Middle frontal gyrus (tissue), 1 donor: ENCODE data around the gene ATP2B3.
A peak's percentile ranks its signal among the peaks of the same experiment; 100 is the strongest.
"Not testable (repeated sequence)": the region's sequence is repeated elsewhere in the genome, so short reads cannot be mapped to it uniquely, and the experiment has no call there.

Source experiments
- DNase-seq: peaks from one replicate; pipeline ENCODE4 v3.0.0-alpha.2; 2015; ENCODE audit warnings: low spot score; ENCODE audit errors: extremely low spot score

ATP2B3 gene

DNA sequence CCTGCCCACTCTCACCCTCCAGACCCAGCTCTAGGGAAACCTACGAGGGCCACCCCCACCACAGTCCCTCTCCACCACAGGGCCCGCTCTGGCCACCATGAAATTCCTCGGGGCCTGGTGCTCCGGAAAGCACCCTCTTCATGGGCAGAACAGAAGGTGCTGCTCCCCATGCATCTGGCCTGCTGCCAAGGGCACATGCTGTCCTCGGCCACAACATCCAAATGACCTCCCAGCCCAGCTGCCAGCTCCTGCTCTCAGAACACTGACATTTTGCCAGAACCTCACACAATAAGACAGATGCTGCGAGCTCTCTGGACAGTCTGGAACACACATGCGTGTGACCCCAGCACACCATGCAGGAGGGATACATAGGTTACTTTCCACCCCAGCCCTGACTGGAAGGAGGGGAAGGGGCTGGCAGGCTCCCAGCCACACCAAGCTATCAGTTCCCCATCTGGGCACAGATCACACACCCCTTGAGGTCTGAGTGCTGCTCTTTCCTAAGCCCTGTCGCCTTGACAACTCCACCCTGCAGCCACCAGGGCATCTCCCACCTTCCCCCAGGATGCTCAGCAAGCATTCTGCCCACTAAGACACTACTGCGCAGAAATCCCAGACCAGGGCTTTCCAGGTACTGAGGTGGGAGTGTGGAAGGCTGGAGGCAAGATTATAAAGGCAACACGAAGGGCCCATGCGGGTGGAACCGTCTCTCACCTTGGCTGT is 75.7 kb downstream of the ATP2B3 start:
- peak; percentile 4 for DNase-seq

- no peak for DNase-seq
Observed at GRCh38 chrX:153593811-153594500, 76.5 kb downstream of the ATP2B3 start.

DNA sequence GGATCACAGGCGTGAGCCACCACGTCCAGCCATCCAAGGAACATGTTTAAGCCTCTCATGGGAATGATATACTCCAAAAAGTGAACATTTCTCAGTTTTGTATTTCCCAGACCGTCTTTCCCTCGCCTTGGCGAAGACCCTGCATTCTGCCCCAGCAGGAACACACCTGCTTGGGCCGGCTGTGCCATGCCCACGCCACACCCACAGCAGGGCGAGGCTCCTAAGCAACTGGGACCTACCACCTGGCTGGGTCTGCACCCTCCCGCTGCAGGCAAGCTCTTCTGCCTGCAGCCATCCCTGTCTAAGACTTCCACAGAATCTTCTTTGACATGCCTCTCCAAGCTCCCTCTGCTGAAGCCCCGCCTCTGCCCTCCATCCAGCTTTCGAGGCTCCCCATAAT is 77.9 kb downstream of the ATP2B3 start:
- DNase-seq: no peak

DNA sequence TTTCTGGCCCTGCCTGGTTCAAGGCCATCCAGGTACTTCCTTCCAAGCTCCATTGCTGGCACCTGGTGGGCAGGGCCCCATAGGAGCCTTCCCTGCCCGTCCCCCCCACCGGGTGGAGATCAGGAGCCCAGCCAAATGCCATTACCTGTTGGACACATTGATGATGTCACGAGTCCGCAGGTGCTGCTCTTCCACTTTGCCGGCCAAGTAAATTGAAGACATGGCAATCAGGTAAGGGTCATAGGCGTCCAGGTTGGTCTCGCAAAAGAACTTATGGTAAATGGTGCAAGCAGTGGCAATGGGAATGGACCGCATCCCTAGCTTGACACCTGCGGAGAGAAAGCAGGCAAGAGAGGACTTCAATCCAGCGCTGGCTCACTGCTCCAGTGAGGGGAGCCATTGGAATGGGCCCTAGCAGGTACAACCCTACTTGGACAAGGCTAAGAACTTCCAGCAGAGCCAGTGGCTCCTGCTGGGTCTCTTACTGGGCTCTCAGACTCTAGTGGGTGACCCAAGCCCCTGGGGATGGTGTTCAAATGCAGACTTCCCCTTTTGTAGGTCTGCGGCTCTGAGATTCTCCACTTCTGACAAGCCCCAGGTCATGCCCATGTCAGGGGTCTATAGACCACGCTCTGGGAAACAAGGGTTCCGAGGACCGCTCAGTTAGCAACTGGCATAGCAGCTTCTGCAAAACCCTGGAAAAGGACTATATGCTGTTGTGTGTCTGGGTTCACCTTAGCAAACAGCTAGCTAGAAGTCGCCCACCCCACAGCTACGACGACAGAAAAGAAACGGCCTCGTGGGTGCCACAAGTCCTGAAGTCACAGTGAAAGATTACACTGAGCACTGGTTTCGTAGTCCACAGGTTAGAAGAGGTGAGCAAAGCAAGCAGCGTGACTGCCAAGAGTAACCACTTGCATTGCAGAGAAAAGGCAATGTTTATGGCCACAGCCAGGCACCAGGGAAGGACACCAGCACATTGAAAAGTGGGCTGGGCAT is 78.7 kb downstream of the ATP2B3 start:
- DNase-seq: no peak

GRCh38 chrX:153596981-153597750 is 79.7 kb downstream of the ATP2B3 start:
- no peak for DNase-seq

DNA sequence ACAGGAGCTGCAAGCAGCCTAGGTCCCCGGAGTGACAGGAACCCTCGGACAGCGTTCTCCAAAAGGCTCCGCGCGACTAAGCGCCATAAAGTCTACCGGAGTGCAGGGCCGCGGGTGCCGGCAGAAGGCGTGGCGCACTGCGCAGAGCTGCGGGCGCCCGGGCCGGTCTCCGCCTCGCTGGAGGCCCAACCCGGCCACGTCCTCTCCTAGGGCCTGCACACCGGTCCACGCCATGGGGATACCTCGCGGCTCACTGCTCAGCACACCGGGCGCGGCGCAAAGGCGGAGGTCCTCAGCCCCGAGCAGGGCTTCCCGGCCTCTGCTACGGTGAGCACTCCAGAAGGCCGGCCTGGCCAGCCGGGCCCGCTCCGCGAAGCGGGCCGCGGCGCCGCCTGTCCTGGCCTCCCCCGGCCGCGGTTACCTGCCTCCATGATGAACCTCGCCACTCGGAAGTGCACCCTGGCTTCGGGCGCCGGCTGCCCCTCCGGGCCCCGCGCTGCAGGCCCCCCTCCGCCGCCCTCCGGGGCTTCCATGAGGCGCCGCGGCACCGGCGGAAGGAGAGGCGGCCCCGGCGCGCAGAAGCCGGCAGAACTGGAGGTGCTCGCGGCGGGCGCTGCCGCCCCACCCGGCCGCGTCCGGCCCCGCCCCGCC is 81.2 kb downstream of the ATP2B3 start, which contains the start of gene CCNQ:
Gene CCNQ (minus strand): TSS at position 599 of the 651 bp plus-strand sequence. CDS start 66 bp downstream, at position 533.
- no peak for DNase-seq

- DNase-seq: peak; percentile 63
Observed at GRCh38 chrX:153599192-153600031, 82.0 kb downstream of the ATP2B3 start.

DNA sequence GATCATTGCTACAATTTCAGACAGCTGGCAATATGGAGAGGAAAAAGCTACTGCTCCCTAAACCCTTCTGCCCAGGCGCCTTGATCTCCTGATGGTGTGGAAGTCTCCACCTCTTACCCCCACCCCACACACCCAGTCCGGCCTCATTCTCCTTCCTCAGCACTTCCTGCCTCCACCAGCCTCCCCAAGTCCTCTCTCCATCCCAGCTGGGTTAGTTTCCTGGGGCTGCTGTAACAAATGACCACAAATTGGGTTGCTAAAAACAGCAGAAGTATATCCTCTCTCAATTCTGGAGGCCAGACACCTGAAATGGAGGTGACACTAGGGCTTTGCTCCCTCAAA is 82.6 kb downstream of the ATP2B3 start:
- no peak for DNase-seq

DNA sequence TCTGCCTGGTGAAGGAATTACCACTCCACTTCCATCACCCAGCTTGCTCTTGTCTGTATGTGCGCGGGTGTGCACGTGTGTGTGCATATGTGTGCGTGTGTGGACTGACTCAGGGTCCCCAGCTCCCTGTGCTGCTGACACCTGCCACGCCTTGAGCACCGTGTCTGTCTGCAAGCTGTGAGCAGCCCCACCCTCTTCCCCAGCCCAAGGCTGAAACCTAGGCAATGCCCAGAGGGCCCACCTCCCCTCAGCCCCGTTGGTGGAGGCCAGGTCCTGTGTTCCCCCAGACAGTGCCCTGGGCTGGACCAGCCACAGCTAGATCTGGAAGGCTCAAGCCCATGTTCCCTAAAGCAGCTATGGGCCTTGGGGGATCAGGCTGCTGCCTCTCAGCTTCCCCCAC is 83.5 kb downstream of the ATP2B3 start:
- DNase-seq: no peak

- no peak for DNase-seq
Observed at GRCh38 chrX:153601511-153602110, 84.2 kb downstream of the ATP2B3 start.

DNA sequence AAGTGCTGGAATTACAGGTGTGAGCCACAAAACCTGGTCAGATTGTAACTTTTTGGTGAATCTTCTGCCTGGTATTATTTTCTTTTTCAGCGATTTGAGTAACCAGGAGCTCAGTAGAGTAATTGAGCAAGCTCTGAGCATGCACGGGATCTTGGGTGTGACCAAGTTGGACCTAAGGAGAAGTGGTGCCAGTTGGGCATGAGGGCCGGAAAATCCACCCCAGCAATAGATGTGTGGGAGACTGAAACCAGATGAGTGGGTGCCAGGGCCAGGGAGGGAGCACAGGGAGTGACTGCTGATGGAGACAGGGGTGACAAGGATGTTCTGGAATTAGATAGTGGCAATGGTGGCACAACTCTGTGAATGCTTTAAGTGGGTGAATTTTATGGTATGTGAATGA is 85.2 kb downstream of the ATP2B3 start:
- no peak for DNase-seq

- DNase-seq: no peak
Observed at GRCh38 chrX:153603131-153603656, 85.8 kb downstream of the ATP2B3 start.

- not testable (repeated sequence) for DNase-seq
Observed at GRCh38 chrX:153604666-153605380, 87.4 kb downstream of the ATP2B3 start.

DNA sequence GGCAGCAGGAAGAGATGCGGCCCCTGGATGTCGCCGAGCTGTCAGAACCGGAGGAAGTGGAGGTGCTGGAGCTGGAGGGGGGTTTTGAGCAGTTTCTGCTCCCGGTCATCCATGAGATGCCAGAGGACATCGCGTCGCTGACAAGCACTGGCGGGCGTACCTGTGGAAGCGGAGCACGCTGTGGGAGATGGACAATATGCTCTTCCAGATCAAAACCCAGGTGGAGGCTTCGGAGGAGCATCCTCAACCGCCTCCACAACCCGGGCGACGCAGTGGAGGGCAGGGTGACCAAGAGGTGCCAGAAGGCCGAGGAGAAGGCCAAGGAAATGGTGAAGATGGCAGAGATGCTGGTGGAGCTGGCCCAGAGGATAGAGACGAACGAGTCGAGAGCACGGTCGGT is 89.1 kb downstream of the ATP2B3 start:
- DNase-seq: no peak

GRCh38 chrX:153608376-153608775 is 90.9 kb downstream of the ATP2B3 start:
- DNase-seq: no peak

GRCh38 chrX:153608806-153609205 is 91.4 kb downstream of the ATP2B3 start:
- DNase-seq: no peak

DNA sequence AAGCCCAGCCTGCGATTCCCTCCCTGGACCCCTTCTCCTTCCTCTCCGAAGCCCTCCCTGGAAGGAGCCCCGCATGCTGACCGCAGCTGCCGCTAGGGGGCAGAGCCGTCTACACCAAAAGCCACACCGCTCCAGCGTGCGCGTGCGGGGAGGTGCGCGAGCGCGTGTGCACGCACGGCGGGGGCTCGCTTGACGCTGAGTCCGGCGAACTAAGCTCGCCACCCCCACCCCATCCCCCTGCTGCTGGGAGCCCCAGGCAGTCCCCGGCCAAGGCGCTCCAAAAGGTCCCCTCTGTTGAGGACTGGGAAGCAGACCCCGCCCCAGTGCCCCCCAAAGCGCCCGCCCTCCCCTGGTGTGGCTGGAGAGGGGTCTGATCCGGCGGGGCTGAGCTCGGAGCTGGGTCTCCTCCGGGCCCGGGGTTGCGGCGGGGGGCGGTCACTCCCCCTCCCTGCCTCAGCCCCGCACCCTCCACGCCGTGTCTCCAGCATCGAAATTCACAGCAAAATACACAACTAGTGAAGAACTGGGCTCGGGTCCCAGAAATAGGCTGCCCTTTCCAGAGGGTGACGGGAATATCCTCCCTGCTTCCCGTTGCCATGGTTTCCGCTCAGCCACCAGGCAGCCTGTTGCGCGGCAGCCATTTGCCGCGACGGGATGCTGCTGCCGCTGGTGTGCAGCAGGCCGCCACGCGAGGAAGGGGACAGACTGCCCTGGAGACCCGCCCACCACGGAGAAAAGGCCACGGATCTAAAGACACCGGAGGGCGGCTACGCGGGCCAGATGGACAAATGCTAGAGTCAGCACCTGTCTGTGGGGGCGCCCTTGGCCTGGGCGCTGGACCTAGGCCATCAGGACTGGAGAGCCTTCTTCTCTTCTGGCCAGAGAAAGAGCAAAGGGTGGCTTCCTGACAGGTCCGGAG is 92.7 kb downstream of the ATP2B3 start:
- DNase-seq: peak; percentile 54
